ENCODE data around the gene BRD1.

The BRD1 gene

GRCh38 chr22:49774046-49774445 is 53.6 kb downstream of the BRD1 start:
- no peak for TF ChIP-seq CTCF (IDR thresholded peaks at IDR 0.05; ENCODE audit: low read depth, low read length)

DNA sequence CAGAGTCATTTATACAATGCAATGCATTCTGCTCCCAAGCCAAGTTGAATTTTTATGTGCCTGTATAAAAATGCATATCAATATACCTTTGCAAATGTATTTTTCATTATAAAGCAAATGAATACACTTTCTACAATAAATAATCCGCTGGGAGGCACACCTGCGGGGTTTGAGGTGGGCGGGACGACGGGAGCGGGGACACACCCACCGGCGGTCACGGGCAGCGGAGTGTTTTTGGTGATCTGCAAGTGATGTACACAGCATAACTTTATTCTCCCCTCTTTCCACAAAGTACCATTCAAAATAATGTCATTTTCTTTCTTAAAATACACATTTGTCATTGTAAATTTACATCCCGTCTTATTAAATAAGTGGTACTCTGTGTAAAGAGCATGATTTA is 54.1 kb downstream of the BRD1 start:
- no peak overlapping the region for H3K4me3 ChIP-seq (ENCODE audit: low read depth, low read length)
- no peak for TF ChIP-seq CTCF (IDR thresholded peaks at IDR 0.05; ENCODE audit: low read depth, low read length)

More at GRCh38 chr22:49774046-49774445, 53.6 kb downstream of the BRD1 start:
- no peak overlapping the region for H3K4me3 ChIP-seq (ENCODE audit: low read depth, low read length)

GRCh38 chr22:49772692-49773091 is 55.0 kb downstream of the BRD1 start:
- TF ChIP-seq CTCF (IDR thresholded peaks at IDR 0.05; ENCODE audit: low read depth, low read length): no peak
- no peak overlapping the region for H3K4me3 ChIP-seq (ENCODE audit: low read depth, low read length)

- H3K4me3 ChIP-seq (ENCODE audit: low read depth, low read length): no peak overlapping the region
- TF ChIP-seq CTCF (IDR thresholded peaks at IDR 0.05; ENCODE audit: low read depth, low read length): no peak
Measured at GRCh38 chr22:49771266-49772065, 56.2 kb downstream of the BRD1 start.

- TF ChIP-seq CTCF (IDR thresholded peaks at IDR 0.05; ENCODE audit: low read depth, low read length): no peak
- no peak overlapping the region for H3K4me3 ChIP-seq (ENCODE audit: low read depth, low read length)
Measured at GRCh38 chr22:49770547-49771265, 57.0 kb downstream of the BRD1 start.

DNA sequence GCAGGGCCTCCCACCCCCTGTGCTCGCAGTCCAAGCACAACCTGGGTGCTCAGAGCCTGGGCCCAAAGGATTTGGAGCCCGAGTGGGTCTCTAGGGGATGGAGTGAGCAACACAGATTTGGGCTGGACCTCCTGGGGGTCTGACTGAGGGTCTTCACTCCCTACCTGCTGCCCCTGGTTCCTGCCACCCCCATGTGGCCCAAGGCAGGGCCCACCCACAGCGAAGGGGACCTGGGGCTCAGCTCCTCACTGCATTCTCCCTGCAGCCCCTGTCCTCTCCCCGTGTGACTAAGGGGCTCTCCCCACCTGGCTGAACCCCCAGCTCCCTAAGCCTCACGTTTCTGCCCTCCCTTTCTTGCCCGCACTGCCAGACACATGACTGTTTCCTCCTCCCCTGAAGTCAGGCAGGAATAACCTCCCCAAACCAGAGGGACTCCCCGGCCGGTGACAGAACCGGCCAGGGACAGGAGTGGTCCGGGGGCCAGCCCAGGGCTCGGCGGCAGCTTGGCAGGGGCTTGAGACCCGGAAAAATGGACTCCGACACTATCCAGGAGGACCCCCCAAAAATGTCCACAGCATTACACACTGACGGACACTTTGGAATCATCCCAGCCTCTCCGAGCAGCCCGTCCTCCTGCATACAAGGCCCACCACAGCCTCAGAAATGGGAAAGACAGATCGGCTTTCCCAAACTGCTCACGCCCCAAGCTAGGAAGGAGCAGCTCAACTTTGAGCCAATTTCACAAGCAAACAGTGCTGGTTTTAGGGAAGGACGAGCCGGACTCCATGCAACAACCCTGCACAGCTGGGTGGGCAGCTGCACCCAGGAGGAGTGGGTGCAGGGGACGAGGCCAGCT is 57.8 kb downstream of the BRD1 start:
- TF ChIP-seq CTCF (IDR thresholded peaks at IDR 0.05; ENCODE audit: low read depth, low read length): no peak
- H3K4me3 ChIP-seq (ENCODE audit: low read depth, low read length): no peak overlapping the region
